K562 (cell line): ENCODE results near the gene TBL1X.

Source experiments
- CTCF ChIP-seq, 3 experiments: IDR thresholded peaks in 2 of 3; conservative IDR thresholded peaks in 1 of 3; 2 replicates each; pipeline ENCODE4 v1.5.1; 2011 to 2012; ENCODE audit warnings: low read length in 3 of 3, mild to moderate bottlenecking in 3 of 3, control low read depth in 2 of 3, improper control_type of control experiment in 1 of 3, inconsistent platforms in 1 of 3, low read depth in 1 of 3, mixed read lengths in 1 of 3, moderate library complexity in 1 of 3; ENCODE audit not compliant: insufficient read depth in 2 of 3
- ZBTB2 ChIP-seq: fragments of 450-650 bp; IDR thresholded peaks from 2 replicates; pipeline ENCODE4 v1.6.1; 2016; ENCODE audit warnings: antibody characterized with exemption

GRCh38 chrX:9473708-9474107, 8.8 kb downstream of the TBL1X start:
- no peak for TF ChIP-seq ZBTB2
- no peak for TF ChIP-seq CTCF (IDR thresholded peaks at IDR 0.05 in 2 of 3, conservative IDR thresholded peaks at IDR 0.05 in 1 of 3; ENCODE audit: insufficient read depth in 2 of 3, low read depth in 1 of 3, low read length in 3 of 3)
